K562 (cell line): ENCODE data around the gene ATF6B. TPM values are rescaled to one million over a fixed set of nuclear protein-coding genes. Genes with fewer than 3 reads are reported as not detected.

Source experiments
- BCLAF1 ChIP-seq, 2 experiments: fragments of 450-650 bp in 1 of 2; IDR thresholded peaks; 2 replicates each; pipeline ENCODE4 v1.6.1; 2011 to 2017; ENCODE audit warnings: low read depth in 2 of 2, antibody characterized with exemption in 1 of 2, borderline replicate concordance in 1 of 2, low read length in 1 of 2, mild to moderate bottlenecking in 1 of 2, mixed read lengths in 1 of 2; ENCODE audit not compliant: control insufficient read depth in 1 of 2
- CAMTA2 ChIP-seq: fragments of 250-450 bp; sonication (Bioruptor Pico); conservative IDR thresholded peaks from 2 replicates; pipeline ENCODE4 v1.5.1; 2022
- ELF2 ChIP-seq: fragments of 250-450 bp; sonication (Bioruptor Pico); IDR thresholded peaks from 2 replicates; pipeline ENCODE4 v1.5.0; 2021; ENCODE audit warnings: mild to moderate bottlenecking
- GATA2 ChIP-seq: sonication (generic); formaldehyde crosslinking; IDR thresholded peaks from 2 replicates; pipeline ENCODE4 v1.4.0; 2020; ENCODE audit warnings: mild to moderate bottlenecking, missing genetic modification reagents
- HCFC1 ChIP-seq: IDR thresholded peaks from 2 replicates; pipeline ENCODE4 v1.6.1; 2012; ENCODE audit warnings: low read depth, low read length, improper control_type of control experiment
- HDAC6 ChIP-seq: IDR thresholded peaks from 2 replicates; pipeline ENCODE4 v1.6.1; 2012; ENCODE audit warnings: low read depth, mild to moderate bottlenecking, control low read depth, inconsistent platforms, low read length, moderate library complexity
- HDAC8 ChIP-seq: fragments of 450-650 bp; IDR thresholded peaks from 2 replicates; pipeline ENCODE4 v1.6.1; 2016; ENCODE audit warnings: mild to moderate bottlenecking, missing genetic modification characterization, moderate library complexity, missing compliant biosample characterization
- KDM4B ChIP-seq, 2 experiments: fragments of 450-650 bp in 1 of 2; sonication (generic) in 1 of 2; IDR thresholded peaks; 2 replicates each; pipeline ENCODE4 v1.6.1; 2016 to 2017; ENCODE audit warnings: borderline replicate concordance in 2 of 2, antibody characterized with exemption in 1 of 2, low read depth in 1 of 2, mild to moderate bottlenecking in 1 of 2
- LARP7 ChIP-seq: fragments of 450-650 bp; IDR thresholded peaks from 2 replicates; pipeline ENCODE4 v1.6.1; 2016
- MTA3 ChIP-seq: fragments of 450-650 bp; formaldehyde crosslinking; IDR thresholded peaks from 2 replicates; pipeline ENCODE4 v1.6.1; 2017; ENCODE audit warnings: mild to moderate bottlenecking, borderline replicate concordance
- NRF1 ChIP-seq, 2 experiments: fragments of 450-650 bp; IDR thresholded peaks in 1 of 2; conservative IDR thresholded peaks in 1 of 2; 2 replicates each; pipeline ENCODE4 v1.6.1; 2014; ENCODE audit warnings: mild to moderate bottlenecking in 2 of 2
- POLR2AphosphoS5 ChIP-seq: IDR thresholded peaks from 2 replicates; pipeline ENCODE4 v1.6.1; 2011; ENCODE audit warnings: mild to moderate bottlenecking, low read depth, low read length, moderate library complexity; ENCODE audit not compliant: control insufficient read depth, insufficient read depth
- PRPF4 ChIP-seq: fragments of 200-400 bp; formaldehyde crosslinking; IDR thresholded peaks from one replicate; pipeline ENCODE4 v1.6.1; 2017; ENCODE audit warnings: low read length, low read depth, mild to moderate bottlenecking; ENCODE audit not compliant: insufficient read depth, poor library complexity, severe bottlenecking
- PURB ChIP-seq: sonication (generic); formaldehyde crosslinking; IDR thresholded peaks from 2 replicates; pipeline ENCODE4 v1.9.0; 2021; ENCODE audit warnings: low read depth, mild to moderate bottlenecking, missing genetic modification reagents
- RCOR1 ChIP-seq, 2 experiments: IDR thresholded peaks; 2 replicates each; pipeline ENCODE4 v1.6.1; 2012; ENCODE audit warnings: low read depth in 2 of 2, low read length in 2 of 2, borderline replicate concordance in 1 of 2, improper control_type of control experiment in 1 of 2
- SETDB1 ChIP-seq: IDR thresholded peaks from one replicate; pipeline ENCODE4 v1.6.1; 2012; ENCODE audit warnings: low read length, control low read depth, inconsistent platforms
- ZBTB34 ChIP-seq: fragments of 250-450 bp; sonication (Bioruptor Pico); IDR thresholded peaks from 2 replicates; pipeline ENCODE4 v1.8.0; 2021; ENCODE audit warnings: mild to moderate bottlenecking, moderate library complexity
- ZFP91 ChIP-seq: sonication (generic); formaldehyde crosslinking; IDR thresholded peaks from 2 replicates; pipeline ENCODE4 v1.8.0; 2022; ENCODE audit warnings: mild to moderate bottlenecking, missing genetic modification reagents
- ZFX ChIP-seq: sonication (generic); formaldehyde crosslinking; IDR thresholded peaks from 2 replicates; pipeline ENCODE4 v1.8.0; 2022; ENCODE audit warnings: mild to moderate bottlenecking, missing genetic modification reagents, moderate library complexity
- ZNF282 ChIP-seq: sonication (generic); formaldehyde crosslinking; IDR thresholded peaks from 2 replicates; pipeline ENCODE4 v1.8.1; 2023; ENCODE audit warnings: missing genetic modification reagents
- polyA plus RNA-seq, 8 experiments: library from polyadenylated mRNA; depleted of rRNA in 4 of 8; stranded (reverse) in 5 of 8; unstranded in 3 of 8; fragments of >200 nt; fragmentation: Nextera tagmentation in 2 of 8; fragmentation: Illumina TruSeq in 1 of 8; extraction: Ambion mirVana in 2 of 8; extraction: Trizol in 1 of 8; gene quantifications; 2 replicates each; pipeline versions ENCODE4 v1.2.1 to v1.2.3, GENCODE V29; 2011 to 2014; ENCODE audit warnings: inconsistent platforms in 1 of 8, missing spikeins in 1 of 8
- total RNA-seq, 7 experiments: library from RNA; depleted of rRNA in 6 of 7; stranded (reverse); fragments of >200 nt in 6 of 7; fragmentation: Illumina TruSeq in 2 of 7; extraction: Trizol in 2 of 7; gene quantifications; 2 replicates each; pipeline versions ENCODE4 v1.2.1 to v1.2.3, GENCODE V29; 2011 to 2021; ENCODE audit warnings: low replicate concordance in 1 of 7
- TF ChIP-seq, protein P1 (sequence below), 2 experiments: fragments of 250-450 bp in 1 of 2; fragments of 450-650 bp in 1 of 2; sonication (Bioruptor Pico) in 1 of 2; IDR thresholded peaks; 2 replicates each; pipeline versions ENCODE4 v1.6.1 to v1.8.0; 2016 to 2021; ENCODE audit warnings: mild to moderate bottlenecking in 2 of 2, moderate library complexity in 2 of 2, missing compliant biosample characterization in 1 of 2, missing genetic modification characterization in 1 of 2

Gene ATF6B
- total and polyA plus RNA-seq, 9 of the 15 experiments (the other 6 are each of a cell fraction or from before 2014, with no cell fraction given): 20.7 to 131 (median 31.7) TPM

DNA sequence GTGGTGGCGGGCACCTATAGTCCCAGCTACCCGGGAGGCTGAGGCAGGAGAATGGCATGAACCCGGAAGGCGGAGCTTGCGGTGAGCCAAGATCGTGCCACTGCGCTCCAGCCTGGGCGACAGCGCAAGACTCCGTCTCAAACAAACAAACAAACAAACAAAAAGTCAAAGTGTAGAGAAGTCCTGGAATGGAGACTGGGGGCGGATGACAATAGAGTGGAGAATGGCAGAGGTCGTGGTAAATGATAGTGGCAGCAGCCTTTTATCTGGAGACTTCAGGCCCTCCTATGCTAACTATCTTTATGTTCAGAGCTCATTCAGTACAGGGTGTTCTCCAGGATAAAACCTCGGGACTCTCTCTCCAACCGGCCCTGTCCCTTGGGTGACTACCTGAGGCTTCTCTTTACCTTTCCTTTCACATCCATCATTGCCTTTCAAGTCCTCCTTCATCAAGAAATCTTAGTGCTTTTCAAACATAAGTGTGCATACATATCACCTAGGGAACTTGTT is 3.4 kb upstream of the ATF6B start (continued):
- TF ChIP-seq KDM4B (IDR thresholded peaks at IDR 0.05; ENCODE audit: borderline replicate concordance in 2 of 2, low read depth in 1 of 2): no peak
- TF ChIP-seq HDAC6: no peak
- TF ChIP-seq ZNF282 (CRISPR knock-in tag): no peak
- TF ChIP-seq, protein P1, sequence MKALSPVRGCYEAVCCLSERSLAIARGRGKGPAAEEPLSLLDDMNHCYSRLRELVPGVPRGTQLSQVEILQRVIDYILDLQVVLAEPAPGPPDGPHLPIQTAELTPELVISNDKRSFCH (CRISPR knock-in tag; IDR thresholded peaks at IDR 0.05): no peak
- TF ChIP-seq, protein P1 (tag; IDR thresholded peaks at IDR 0.05): peak; percentile 85
- no peak for TF ChIP-seq PURB (CRISPR knock-in tag)
- no peak for TF ChIP-seq NRF1 (conservative IDR thresholded peaks at IDR 0.05 in 1 of 2, IDR thresholded peaks at IDR 0.05 in 1 of 2)
- no peak for TF ChIP-seq ZFP91
- TF ChIP-seq LARP7: peak; percentile 34; the same call in 1 of the 2 replicates
- peak; percentile 66 to 96; a peak in 3 of 4 replicates for TF ChIP-seq RCOR1 (IDR thresholded peaks at IDR 0.05; ENCODE audit: borderline replicate concordance in 1 of 2, low read depth in 2 of 2, low read length in 2 of 2)
- no peak for TF ChIP-seq SETDB1
- no peak for TF ChIP-seq BCLAF1 (IDR thresholded peaks at IDR 0.05; ENCODE audit: borderline replicate concordance in 1 of 2, control insufficient read depth in 1 of 2, low read depth in 2 of 2, low read length in 1 of 2)
- TF ChIP-seq CAMTA2 (CRISPR knock-in tag): no peak
- 0 out of 2 replicates have a peak, but pooled peaks have one; percentile 18 for TF ChIP-seq ZFX (CRISPR knock-in tag)
- peak; percentile 98 for TF ChIP-seq GATA2 (CRISPR knock-in tag)
- peak; percentile 99 for TF ChIP-seq POLR2AphosphoS5
- no peak for TF ChIP-seq HDAC8
- TF ChIP-seq ZBTB34 (CRISPR knock-in tag): no peak
- TF ChIP-seq PRPF4: no peak
- peak; percentile 78 for TF ChIP-seq MTA3
- TF ChIP-seq ELF2 (CRISPR knock-in tag): no peak
- TF ChIP-seq HCFC1: no peak
